Activated CD8-positive, alpha-beta memory T cell treated with anti-CD3 and anti-CD28 coated beads, Interleukin-2, amount 50 U/mL, for 4 hours (primary cell): Measurements from ENCODE around the gene EOGT.
A peak's percentile ranks its signal among the peaks of the same experiment; 100 is the strongest.

Experiments used
- DNase-seq: peaks from one replicate; pipeline ENCODE4 v3.0.0-alpha.2; 2020

Gene EOGT

GRCh38 chr3:69013253-69014021 lies at the start of gene EOGT:
EOGT (minus strand) TSS chr3:69013684; CDS start chr3:69009846, 3,838 bp downstream.
- DNase-seq, result peak; percentile 79

GRCh38 chr3:69059688-69060087 lies 46.2 kb upstream of the EOGT start:
- DNase-seq, result no peak

DNA sequence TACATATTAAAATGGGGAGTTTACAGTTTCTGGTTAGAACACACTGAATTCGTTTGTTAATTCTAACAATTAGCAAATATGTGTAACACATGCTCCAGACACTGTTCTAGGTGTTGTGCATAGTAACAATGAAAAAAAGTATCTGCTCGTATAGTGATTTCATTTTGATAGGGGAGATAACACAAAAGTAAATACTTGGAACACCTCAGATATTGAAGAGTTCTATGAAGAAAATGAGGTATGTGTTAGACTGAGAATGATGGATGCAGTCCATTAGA lies 45.4 kb upstream of the EOGT start:
- no peak for DNase-seq

- no peak for DNase-seq
Observed at GRCh38 chr3:69058180-69058946, 44.9 kb upstream of the EOGT start.

- no peak for DNase-seq
Observed at GRCh38 chr3:69052472-69052898, 39.0 kb upstream of the EOGT start.

DNA sequence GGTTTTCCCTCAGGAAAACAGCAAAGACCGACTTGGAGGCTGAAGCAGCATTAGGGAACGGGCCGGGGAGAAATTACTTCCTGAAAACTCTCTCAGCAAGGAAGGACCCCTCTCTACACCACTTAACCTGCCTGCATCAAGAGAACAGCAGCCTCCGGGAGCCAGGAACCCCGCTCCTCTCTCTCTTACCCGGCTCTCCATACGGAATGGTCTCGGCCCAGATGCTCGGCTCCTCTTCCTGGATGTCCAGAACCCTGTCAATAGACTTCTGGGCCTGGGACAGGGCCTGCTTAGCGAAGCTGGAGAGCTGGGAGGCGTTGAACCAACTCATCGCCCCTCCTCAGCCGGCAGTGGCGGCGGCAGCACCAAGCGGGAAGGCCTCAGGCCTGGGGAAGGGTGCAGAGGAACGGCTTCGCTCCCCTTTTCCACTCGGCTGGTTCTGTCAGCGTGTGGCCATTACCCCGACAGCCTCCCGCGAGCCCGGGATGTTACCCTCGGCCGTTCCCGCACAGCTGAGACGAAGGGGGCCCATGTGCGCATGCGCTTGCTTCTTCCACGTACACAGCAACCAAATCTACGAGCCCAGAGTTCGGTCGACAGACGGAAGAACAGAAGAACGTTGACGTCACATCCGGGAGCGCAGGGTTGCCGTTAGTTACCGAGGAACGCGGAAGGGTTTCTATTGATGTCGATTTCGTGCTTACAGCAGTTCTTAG lies 38.4 kb upstream of the EOGT start, which contains the start of gene TMF1:
TSS of gene TMF1 (minus strand) at position 578 of the 716 bp plus-strand sequence. CDS start at position 331, 247 bp downstream.
- peak; percentile 96 for DNase-seq

DNA sequence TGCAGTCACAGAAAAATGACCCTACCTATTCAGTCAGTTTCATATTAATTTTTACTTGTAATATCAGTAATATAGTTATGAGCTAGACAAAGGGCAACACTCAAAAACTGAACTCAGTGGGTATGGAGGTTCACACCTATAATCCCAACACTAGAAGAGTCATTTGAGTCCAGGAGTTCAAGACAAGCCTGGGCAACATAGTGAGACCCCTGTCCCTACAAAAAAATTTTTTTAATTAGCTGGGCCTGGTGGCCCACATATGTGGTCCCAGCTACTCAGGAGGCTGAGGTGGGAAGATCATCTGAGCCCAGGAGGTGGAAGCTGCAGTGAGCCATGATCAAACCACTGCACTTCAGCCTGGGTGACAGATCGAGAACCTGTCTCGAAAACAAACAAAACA lies 35.5 kb upstream of the EOGT start:
- DNase-seq, result no peak

DNA sequence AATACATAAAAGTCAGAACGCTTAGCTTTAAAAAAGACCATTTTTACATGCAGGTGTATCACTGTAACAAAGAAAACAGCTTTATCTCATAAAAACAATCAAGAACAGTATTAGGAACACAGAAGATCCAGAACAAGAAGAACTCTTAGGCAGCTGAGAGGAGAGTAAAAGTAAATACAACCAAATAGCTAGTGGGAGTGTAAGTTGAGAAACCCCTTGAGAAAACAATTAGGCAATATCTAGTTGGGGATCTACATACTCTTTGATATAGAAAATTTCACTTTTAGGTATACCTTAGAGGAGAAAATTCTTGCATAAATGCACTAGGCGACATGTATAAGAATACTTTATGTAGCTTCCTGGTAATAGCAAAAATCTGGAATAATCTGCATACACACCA lies 31.1 kb upstream of the EOGT start:
- no peak for DNase-seq

GRCh38 chr3:69033470-69033869 lies 20.0 kb upstream of the EOGT start:
- DNase-seq, result no peak

- DNase-seq, result no peak
Observed at GRCh38 chr3:69032737-69033136, 19.3 kb upstream of the EOGT start.

DNA sequence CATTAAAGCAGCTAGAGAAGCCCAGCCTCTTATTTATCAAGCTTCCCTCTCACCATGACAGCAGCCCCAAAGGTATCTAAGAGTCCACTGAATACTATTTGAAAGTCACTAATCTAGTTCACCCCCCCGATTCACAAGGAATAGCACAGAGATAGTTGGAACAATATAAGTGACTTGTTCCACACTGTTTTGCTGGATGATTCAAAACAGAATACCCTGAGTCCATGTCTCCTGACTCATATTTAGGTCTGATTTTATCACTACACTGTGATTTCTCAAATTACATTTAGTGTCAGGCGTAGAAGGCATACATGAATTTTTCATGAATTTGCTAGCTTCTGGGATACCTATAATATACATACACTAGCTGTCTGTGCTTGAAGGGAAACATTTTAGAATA lies 18.7 kb upstream of the EOGT start:
- DNase-seq, result no peak

DNA sequence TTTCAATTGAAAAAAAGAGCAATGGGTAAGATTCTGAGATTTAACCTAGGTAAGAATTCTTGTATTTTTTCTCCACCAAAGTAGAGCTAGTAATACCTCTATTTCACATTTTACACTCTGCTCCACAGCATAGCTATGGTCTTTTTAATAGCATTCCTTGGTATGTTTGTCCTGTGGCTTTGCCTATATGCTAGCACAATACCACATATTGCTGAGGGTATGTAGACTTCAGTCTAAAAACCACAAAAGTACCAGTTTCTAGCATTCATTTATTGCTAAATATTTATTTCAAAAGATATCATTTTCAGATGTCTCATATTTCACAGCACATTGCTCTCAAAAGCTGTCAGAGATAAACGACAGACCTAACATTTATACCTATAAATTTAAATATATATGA lies 18.2 kb upstream of the EOGT start:
- DNase-seq, result no peak

DNA sequence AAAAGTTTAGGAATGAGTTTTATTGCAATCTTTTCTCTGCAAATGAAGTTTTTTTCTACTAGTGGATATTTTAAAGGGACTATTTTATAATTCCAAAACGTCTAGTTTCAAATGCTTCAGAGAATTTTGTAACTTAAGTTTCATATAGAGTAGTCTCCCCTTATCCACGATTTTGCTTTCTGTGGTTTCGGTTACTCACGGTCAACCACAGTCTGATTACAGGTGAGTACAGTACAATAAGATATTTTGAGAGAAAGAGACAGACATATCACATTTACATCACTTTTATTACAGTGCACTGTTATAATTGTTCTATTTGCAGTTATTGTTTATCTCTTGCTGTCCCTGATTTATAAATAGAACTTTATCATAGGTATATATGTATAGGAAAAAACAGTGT lies 7.4 kb upstream of the EOGT start:
- DNase-seq, result no peak

DNA sequence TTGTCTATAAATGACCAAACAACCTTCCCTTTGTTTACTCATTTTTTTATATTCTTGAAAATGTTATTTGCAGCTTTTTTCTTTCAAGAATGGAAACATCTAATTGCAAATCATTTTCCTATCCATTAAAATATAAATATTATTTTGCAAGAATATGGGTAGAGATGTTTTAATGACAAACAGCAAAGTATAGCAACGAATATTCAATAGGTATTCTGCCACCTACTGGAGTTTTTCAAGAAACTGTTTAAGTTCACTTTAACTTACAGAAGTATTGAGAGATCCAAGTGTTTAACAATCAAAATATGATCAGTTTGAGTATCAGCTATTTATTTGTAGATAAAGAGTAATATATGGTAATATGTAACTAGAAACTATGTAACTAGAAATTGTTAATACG lies 6.9 kb upstream of the EOGT start:
- no peak for DNase-seq

DNA sequence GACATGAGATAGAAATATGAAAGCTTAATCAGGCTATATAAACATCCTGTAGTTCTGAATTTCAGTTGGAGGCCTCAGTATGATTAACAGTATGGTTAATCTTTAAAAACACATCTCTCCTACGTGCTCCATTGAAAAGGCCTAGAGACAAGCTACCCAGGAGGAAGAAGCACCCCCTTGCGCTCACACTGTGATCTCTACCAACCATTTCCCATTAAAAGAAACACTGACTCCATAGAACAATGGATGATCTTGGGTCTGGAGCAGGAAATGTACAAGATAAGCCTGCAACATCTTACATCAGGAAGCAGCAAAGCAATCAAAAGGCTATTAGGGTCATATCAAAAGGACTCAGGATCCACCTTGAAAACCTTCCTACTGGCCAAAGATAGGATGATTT lies 3.4 kb upstream of the EOGT start:
- DNase-seq, result no peak

DNA sequence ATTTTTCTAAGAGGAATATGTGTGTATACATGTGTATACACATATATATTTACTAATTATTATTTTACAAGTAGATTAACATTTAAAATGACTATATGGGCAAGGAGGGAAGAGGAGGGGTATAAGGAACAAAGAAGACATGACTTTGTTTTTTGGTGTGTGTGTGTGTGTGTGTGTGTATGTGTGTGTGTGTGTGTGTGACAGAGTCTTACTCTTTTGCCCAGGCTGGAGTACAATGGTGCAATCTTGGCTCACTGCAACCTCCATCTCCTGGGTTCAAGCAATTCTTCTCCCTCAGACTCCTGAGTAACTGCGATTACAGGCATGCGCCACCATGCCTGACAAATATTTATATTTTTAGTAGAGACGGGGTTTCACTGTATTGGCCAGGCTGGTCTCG lies 2.6 kb upstream of the EOGT start:
- DNase-seq, result no peak

GRCh38 chr3:69014022-69014580 lies 617 bp upstream of the EOGT start:
- DNase-seq, result no peak

GRCh38 chr3:69012800-69013252 lies 658 bp downstream of the EOGT start:
- peak; percentile 15 for DNase-seq

DNA sequence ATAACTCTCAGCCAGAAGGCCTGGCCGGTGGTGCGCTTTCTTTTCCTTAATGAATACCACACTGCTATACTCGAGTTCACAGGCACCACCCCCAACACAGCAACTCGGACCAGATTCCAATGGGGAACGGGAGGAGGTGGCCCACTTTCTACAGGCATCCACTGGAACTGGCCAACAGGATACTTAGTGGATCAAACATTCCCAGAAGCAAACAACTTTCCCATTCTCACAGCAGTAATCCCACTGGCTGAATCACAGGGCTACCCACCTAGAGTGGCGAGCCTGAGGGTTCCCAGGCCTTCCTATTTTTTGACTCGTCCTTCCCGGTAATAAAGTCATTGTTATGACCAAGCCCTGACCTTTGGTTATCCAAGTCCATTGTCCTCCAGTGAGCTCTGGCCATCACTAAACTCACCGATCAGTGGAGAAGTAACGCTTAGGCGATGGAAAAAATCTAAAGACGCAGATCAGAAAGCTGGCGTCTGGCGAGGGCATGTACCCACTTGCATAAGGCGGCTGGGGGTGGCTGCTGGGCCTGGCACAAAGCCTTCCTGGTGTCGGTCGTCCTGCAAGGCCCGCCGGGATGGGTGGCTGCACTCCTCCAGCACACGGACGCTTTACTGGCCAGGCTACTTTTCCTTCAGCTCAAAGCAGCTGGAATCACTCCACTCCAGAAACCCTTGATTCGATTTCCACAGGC lies 1.2 kb downstream of the EOGT start:
- DNase-seq, result no peak

DNA sequence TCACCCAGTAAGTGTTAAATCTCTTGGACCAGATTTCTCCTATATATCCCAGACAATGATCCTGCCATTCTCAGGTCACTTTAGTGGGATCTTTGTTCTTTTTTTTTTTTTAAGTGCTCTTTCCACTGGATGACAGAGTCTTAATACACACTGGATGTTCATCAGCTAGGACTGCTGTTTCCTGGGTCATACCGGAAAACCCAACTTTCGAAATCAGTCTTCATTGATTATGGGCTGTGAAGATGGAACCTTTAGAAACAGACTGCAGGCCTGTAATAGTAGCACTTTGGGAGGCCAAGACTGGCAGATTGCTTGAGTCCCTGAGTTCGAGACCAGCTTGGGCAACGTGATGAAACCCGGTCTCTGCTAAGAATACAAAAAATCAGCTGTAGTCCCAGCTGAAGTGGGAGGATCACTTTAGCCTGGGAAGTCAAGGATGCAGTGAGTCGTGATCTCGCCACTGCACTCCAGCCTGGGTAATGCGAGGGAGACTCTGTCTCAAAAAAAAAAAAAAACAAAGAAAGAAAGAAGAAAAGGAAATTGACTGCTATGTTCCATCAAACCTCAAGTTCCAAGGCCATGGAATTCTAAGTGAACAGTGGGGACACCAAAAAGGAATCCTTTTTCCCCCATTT lies 2.3 kb downstream of the EOGT start:
- no peak for DNase-seq

GRCh38 chr3:69009559-69010410 lies 3.7 kb downstream of the EOGT start:
- no peak for DNase-seq
